GM18502 (cell line): ENCODE results near the gene HERC6.
"Not testable (repeated sequence)": the region's sequence is repeated elsewhere in the genome, so short reads cannot be mapped to it uniquely, and the experiment has no call there.

Experiments
- ATAC-seq: cut with Tn5 transposase; IDR thresholded peaks from one replicate; pipeline ENCODE4 v1.9.1; 2021; ENCODE audit warnings: mild to moderate bottlenecking; ENCODE audit not compliant: unreplicated experiment, poor library complexity

The HERC6 gene

DNA sequence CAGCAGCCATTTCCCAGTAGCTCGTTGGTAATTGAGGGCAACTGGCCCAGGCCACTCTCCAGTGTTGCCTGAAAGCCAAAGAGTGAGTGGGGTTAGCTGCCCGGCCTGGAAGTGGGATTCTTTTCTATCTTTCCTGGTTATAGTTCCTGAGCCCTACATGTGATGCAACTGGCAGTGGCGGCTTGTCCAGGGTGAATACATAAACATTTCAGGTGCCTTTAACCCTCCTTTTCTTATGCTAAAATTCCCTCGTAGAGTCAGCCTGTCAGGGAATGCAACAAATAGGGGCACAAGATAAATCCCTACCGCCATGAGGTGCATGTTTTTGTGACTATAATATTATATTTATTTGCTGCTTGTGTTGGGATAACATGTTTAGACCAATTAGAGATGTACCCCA, 64.8 kb downstream of the HERC6 start:
- no peak for ATAC-seq

GRCh38 chr4:88445252-88445651, 66.6 kb downstream of the HERC6 start:
- no peak for ATAC-seq

DNA sequence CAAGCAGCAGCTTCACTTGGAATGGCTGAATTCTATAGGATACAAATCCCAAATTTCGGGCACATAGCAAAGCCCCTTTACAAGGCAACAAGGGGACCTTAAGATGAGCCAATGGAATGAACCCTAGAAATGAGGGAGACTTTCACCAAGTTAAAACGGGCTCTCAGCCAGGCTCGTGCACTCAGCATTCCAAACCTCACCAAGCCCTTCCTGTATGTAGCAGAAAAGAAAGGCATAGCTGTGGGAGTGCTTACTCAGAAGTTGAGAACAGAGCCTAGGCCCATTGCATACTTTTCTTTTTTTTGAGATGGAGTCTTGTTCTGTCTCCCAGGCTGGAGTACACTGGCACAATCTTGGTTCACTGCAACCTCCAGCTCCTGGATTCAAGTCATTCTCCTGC, 67.5 kb downstream of the HERC6 start:
- no peak for ATAC-seq

DNA sequence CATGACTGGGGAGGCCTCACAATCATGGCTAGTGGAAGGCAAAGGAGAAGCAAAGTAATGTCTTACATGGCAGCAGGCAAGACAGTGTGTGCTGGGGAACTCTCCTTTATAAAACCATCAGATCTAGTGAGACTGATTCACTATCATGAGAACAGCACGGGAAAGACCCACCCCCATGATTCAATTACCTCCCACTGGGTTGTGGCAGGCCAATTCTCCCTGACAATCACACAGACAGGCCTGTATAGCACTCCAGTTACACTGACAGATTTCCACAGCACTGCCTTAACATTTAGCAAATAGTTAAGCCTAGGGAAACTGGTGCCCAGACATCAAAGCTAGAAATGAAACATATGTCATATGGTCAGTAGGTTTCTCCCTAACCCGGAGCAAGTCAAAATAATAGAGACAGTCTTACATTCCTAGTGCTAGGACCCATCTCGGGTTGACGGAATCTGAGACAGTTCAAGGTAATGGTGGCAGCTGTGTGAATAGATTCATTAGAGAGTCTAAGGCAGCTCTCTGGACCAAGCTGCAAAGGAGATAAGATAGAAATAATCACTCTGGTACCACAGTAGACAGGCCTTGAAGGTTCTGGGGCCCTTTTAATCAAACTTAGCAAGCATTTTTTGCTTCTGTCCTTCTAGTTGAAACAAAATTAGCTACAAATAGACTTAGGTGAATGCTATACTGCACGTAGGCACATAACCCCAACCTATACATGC, 68.9 kb downstream of the HERC6 start:
- ATAC-seq: no peak

DNA sequence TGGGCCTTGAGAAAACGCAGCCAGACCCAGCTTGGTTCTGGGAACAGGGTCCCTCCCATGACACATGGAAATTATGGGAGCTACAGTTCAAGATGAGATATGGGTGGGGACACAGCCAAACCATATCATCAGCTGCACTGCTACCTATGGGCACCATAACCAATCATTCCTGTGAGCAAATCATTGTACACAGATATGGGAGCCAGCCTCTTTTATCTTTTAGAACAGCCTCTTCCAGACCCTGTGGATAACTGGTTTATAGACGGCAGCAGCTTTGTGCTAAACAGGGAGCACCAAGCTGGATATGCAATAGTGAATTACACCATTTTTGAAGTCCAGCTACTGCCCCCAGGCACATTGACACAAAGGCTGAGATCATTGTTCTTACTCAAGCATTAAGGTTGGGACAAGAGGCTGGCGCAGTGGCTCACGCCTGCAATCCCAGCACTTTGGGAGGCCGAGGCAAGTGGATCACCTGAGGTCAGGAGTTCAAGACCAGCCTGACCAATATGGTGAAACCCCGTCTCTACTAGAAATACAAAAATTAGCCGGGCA, 69.6 kb downstream of the HERC6 start:
- ATAC-seq: not testable (repeated sequence)

GRCh38 chr4:88448889-88449288, 70.2 kb downstream of the HERC6 start:
- no peak for ATAC-seq

- ATAC-seq: no peak
Measured at GRCh38 chr4:88449290-88449689, 70.6 kb downstream of the HERC6 start.

- no peak for ATAC-seq
Measured at GRCh38 chr4:88451205-88451604, 72.6 kb downstream of the HERC6 start.

DNA sequence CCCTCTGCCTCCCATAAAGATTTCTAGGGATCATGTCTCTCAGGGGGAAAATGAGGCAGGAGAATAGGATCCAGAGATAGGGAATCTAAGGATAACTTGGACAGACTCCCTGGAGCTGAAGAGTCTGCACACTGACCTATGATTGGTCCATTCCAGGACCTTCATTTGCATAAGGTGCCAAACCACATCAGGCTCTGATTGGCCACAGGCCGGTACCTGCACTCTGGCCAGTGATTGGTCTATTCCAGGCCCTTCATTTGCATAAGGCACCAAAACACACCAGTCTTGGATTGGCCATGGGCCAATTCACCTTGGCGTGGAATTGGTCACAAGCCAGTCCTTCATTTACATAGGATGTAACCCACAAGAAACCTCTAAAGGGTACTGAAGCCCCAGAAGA, 74.3 kb downstream of the HERC6 start:
- ATAC-seq: no peak

DNA sequence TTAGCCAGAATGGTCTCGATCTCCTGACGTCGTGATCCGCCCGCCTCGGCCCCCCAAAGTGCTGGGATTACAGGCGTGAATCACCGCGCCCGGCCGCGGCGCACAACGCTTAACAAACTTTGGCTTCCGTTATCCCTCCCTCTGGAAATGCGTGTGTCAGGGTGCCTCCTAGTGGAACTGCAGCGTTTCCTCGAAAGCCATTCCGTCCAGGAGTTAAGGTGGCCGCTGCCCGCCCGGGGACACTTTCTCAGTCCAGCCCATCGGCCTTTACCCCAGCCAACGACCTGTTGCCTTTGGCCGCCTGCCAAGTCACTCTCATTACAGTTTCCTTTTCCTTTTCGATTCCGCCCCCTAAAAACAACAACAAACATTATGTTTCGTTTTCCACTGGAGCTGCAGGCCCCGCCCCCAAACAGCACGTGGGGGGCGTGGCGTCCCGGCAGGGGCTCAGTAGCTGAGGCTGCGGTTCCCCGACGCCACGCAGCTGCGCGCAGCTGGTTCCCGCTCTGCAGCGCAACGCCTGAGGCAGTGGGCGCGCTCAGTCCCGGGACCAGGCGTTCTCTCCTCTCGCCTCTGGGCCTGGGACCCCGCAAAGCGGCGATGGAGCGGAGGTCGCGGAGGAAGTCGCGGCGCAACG, 78.1 kb downstream of the HERC6 start, which contains the start of gene HERC5:
HERC5 (plus strand) TSS at position 450 of the 637 bp plus-strand sequence; CDS start at position 601, 151 bp downstream.
- ATAC-seq: peak; percentile 95

- ATAC-seq: peak; percentile 51
Measured at GRCh38 chr4:88457307-88458103, 78.9 kb downstream of the HERC6 start.

- ATAC-seq: no peak
Measured at GRCh38 chr4:88458104-88458740, 79.6 kb downstream of the HERC6 start.

- no peak for ATAC-seq
Measured at GRCh38 chr4:88465653-88466192, 87.1 kb downstream of the HERC6 start.

DNA sequence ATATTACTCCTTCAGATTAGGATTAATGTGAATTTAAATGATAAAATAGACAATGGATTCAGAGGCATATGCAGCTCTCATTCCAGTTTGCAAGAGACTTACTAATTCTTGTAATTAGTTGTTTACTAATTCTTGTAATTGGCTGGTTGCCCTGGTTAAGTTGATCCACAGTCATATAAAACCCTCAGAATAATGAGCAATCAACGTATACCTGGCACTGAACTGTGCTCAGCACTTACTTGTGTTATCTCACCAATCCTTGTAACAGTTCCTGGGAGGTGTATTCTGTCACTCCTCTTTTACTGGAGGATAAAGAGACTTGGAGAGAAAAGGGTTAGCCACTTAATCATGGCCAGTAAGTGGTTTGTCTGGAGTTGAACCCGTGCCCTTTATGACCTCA, 88.7 kb downstream of the HERC6 start:
- ATAC-seq: no peak

GRCh38 chr4:88477229-88477860, 98.7 kb downstream of the HERC6 start:
- no peak for ATAC-seq

DNA sequence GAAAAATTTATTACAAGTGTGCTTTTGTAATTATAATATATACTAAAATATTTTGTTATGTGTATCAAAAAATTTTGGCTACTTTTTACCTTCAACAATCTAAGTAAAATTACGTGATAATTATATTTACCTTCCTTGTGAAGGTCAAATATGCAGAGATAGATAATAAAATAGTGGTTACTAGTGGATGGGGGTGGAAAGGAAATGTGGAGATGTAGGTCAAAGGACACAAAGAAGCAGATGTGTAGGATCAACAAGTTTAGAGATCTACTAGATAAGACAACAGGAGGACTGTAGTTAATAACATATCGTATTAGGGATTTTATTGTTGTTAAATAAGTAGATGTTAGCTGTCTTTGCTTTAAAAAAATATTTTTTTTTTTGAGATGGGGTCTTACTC, 99.6 kb downstream of the HERC6 start:
- ATAC-seq: no peak

GRCh38 chr4:88481537-88481936, 102.9 kb downstream of the HERC6 start:
- ATAC-seq: no peak

- no peak for ATAC-seq
Measured at GRCh38 chr4:88489100-88489761, 110.6 kb downstream of the HERC6 start.
